CD4-positive, alpha-beta T cell (primary cell): ENCODE measurements around the gene APBA2. TPM values are rescaled to one million over a fixed set of nuclear protein-coding genes. Genes with fewer than 3 reads are reported as not detected.

ENCODE experiments used
- ATAC-seq: fragments of 200-7000 bp; cut with Tn5 transposase; one replicate; pipeline ENCODE4 v1.10.0; 2022; ENCODE audit warnings: mild to moderate bottlenecking; ENCODE audit not compliant: poor library complexity
- CTCF ChIA-PET: fragments of 350-600 bp; sonication (Branson Sonifier 250); formaldehyde crosslinking; loops from one replicate; lab custom pipeline; 2021; ENCODE audit warnings: antibody characterized with exemption, inconsistent platforms; lab: Charles Lee
- POLR2A ChIA-PET: fragments of 350-600 bp; sonication (Branson Sonifier 250); formaldehyde crosslinking; loops from one replicate; lab custom pipeline; 2021; ENCODE audit warnings: antibody characterized with exemption, inconsistent platforms; lab: Charles Lee
- DNase-seq, 14 experiments: peaks; one replicate each; pipeline ENCODE4 v3.0.0-alpha.2; 2013 to 2020; ENCODE audit warnings: mixed read lengths in 2 of 14
- H3K27ac ChIP-seq, 2 donors: one replicate each; pipeline versions ENCODE4 v1.5.1 to v1.7.0; 2013; ENCODE audit warnings: low read length in 2 of 2, low read depth in 1 of 2, mild to moderate bottlenecking in 1 of 2
- H3K27me3 ChIP-seq, 2 experiments: 1 replicate in 1 of 2; 2 replicates in 1 of 2; pipeline versions ENCODE4 v1.6.1 to v1.7.0; 2013; ENCODE audit warnings: low read length in 2 of 2, control low read depth in 1 of 2, mild to moderate bottlenecking in 1 of 2, moderate library complexity in 1 of 2; ENCODE audit not compliant: insufficient read depth in 2 of 2, control insufficient read depth in 1 of 2
- H3K36me3 ChIP-seq: one replicate; pipeline ENCODE4 v1.6.1; 2013; ENCODE audit warnings: low read length, control low read depth; ENCODE audit not compliant: insufficient read depth
- H3K4me1 ChIP-seq: one replicate; pipeline ENCODE4 v1.6.1; 2013; ENCODE audit warnings: low read length, control low read depth; ENCODE audit not compliant: insufficient read depth
- H3K4me3 ChIP-seq: one replicate; pipeline ENCODE4 v1.5.1; 2013; ENCODE audit warnings: mild to moderate bottlenecking, low read length, moderate library complexity
- H3K9me3 ChIP-seq, 2 experiments: 1 replicate in 1 of 2; 2 replicates in 1 of 2; pipeline versions ENCODE4 v1.6.1 to v1.7.0; 2013; ENCODE audit warnings: low read length in 2 of 2, mild to moderate bottlenecking in 2 of 2, control low read depth in 1 of 2, moderate library complexity in 1 of 2; ENCODE audit not compliant: control insufficient read depth in 1 of 2, insufficient read depth in 1 of 2
- H3K27ac Mint-ChIP-seq: one replicate; pipeline ENCODE4 v1.8.0; 2020; ENCODE audit warnings: mixed read lengths
- H3K27me3 Mint-ChIP-seq: one replicate; pipeline ENCODE4 v1.8.0; 2021; ENCODE audit warnings: mixed read lengths
- H3K36me3 Mint-ChIP-seq: one replicate; pipeline ENCODE4 v1.8.0; 2021; ENCODE audit warnings: low read depth, mixed read lengths
- H3K4me1 Mint-ChIP-seq: one replicate; pipeline ENCODE4 v1.8.0; 2021; ENCODE audit warnings: low read depth, mixed read lengths
- H3K4me3 Mint-ChIP-seq: one replicate; pipeline ENCODE4 v1.8.0; 2020; ENCODE audit warnings: mild to moderate bottlenecking, mixed read lengths
- H3K9me3 Mint-ChIP-seq: one replicate; pipeline ENCODE4 v1.8.0; 2020; ENCODE audit warnings: mixed read lengths
- CTCF ChIP-seq: fragments of 200-600 bp; IDR thresholded peaks from one replicate; pipeline ENCODE4 v1.8.0; 2022; ENCODE audit warnings: antibody characterized with exemption, mild to moderate bottlenecking
- intact Hi-C, 2 experiments: fragments of 100-400 bp; cut with DNase I in 1 of 2; cut with micrococcal nuclease in 1 of 2; formaldehyde crosslinking; loops; one replicate each; pipeline versions ENCODE4 v1.15.1 to v1.9.0; 2023 to 2025; cut with DNase I, micrococcal nuclease
- total RNA-seq, 174 experiments: library from RNA in 2 of 174; stranded (reverse) in 2 of 174; gene quantifications; one replicate each; pipeline ENCODE4 v1.2.3 and lab custom pipeline; 2021 to 2026

APBA2 gene
- total RNA-seq, 2 experiments from 2014 or later, result 123 to 126 TPM

- Mint-ChIP-seq H3K4me3 (no peak overlapping the region), H3K27me3 (no peaks in the 10 kb centered on the region), H3K27ac (no peak overlapping the region), H3K9me3 (no peaks in the 10 kb centered on the region), H3K4me1 (peaks cover 11% of the 10 kb centered on the region), H3K36me3 (peaks cover 81% of the 10 kb centered on the region)
- no peak for ATAC-seq
- H3K4me3 ChIP-seq, result no peak overlapping the region
- POLR2A ChIA-PET, result no interaction called here
- no peak overlapping the region for H3K27ac ChIP-seq
- peak in 1 of 14 experiments; percentile 1 for DNase-seq
- TF ChIP-seq CTCF, result no peak
- H3K36me3 ChIP-seq, result peaks cover 39% of the 10 kb centered on the region
- no peaks in the 10 kb centered on the region for H3K9me3 ChIP-seq
- CTCF ChIA-PET, result interaction anchor here (1.6 kb wide), 1 partner anchor 9 kb away, joined by 5 read pairs; no protein-coding TSS in a partner anchor
- H3K4me1 ChIP-seq, result peaks cover 3% of the 10 kb centered on the region
- intact Hi-C loops, result loop anchor here in 1 of 2 experiments (10.0 kb wide), 1 partner anchor 315 kb away; no protein-coding TSS in a partner anchor
- H3K27me3 ChIP-seq, result no peaks in the 10 kb centered on the region
Observed at GRCh38 chr15:29099131-29099880, 213.5 kb downstream of the APBA2 start.

GRCh38 chr15:29100486-29101000, 214.8 kb downstream of the APBA2 start:
- ATAC-seq (no peak), DNase-seq (no peak)
- no peaks in the 10 kb centered on the region for H3K27me3 ChIP-seq
- no peaks in the 10 kb centered on the region for H3K9me3 ChIP-seq
- Mint-ChIP-seq H3K36me3 (peaks cover 83% of the 10 kb centered on the region), H3K9me3 (no peaks in the 10 kb centered on the region), H3K27ac (no peak overlapping the region), H3K4me1 (peaks cover 11% of the 10 kb centered on the region), H3K4me3 (no peak overlapping the region), H3K27me3 (no peaks in the 10 kb centered on the region)
- H3K4me1 ChIP-seq, result peaks cover 3% of the 10 kb centered on the region
- H3K36me3 ChIP-seq, result peaks cover 43% of the 10 kb centered on the region
- POLR2A ChIA-PET, result no interaction called here
- CTCF ChIA-PET, result interaction anchor here (1.6 kb wide), 1 partner anchor 10 kb away, joined by 5 read pairs; no protein-coding TSS in a partner anchor
- H3K4me3 ChIP-seq, result no peak overlapping the region
- intact Hi-C loops, result loop anchor here in 1 of 2 experiments (5.0 kb wide), 1 partner anchor 162 kb away; no protein-coding TSS in a partner anchor
- no peak overlapping the region for H3K27ac ChIP-seq
- TF ChIP-seq CTCF, result no peak

- CTCF ChIA-PET, result interaction anchor here (1.0 to 1.8 kb wide), 5 partner anchors 11 to 228 kb away, joined by 3 to 15 read pairs (median 3); no protein-coding TSS in a partner anchor
- intact Hi-C loops, result loop anchor here in 1 of 2 experiments (5.0 kb wide), 1 partner anchor 161 kb away; no protein-coding TSS in a partner anchor
- no peak for DNase-seq
Observed at GRCh38 chr15:29101491-29101890, 215.7 kb downstream of the APBA2 start.

More at GRCh38 chr15:29101491-29101890, 215.7 kb downstream of the APBA2 start:
- no peaks in the 10 kb centered on the region for H3K27me3 ChIP-seq
- H3K27ac ChIP-seq, result no peak overlapping the region
- TF ChIP-seq CTCF, result no peak
- H3K4me1 ChIP-seq, result peaks cover 3% of the 10 kb centered on the region
- H3K9me3 Mint-ChIP-seq, result no peaks in the 10 kb centered on the region
- ATAC-seq, result no peak
- no peak overlapping the region for H3K4me3 Mint-ChIP-seq
- H3K27ac Mint-ChIP-seq, result no peak overlapping the region
- peaks cover 44% of the 10 kb centered on the region for H3K36me3 ChIP-seq
- POLR2A ChIA-PET, result no interaction called here
- peaks cover 11% of the 10 kb centered on the region for H3K4me1 Mint-ChIP-seq
- no peaks in the 10 kb centered on the region for H3K9me3 ChIP-seq
- no peaks in the 10 kb centered on the region for H3K27me3 Mint-ChIP-seq
- H3K4me3 ChIP-seq, result no peak overlapping the region
- H3K36me3 Mint-ChIP-seq, result peaks cover 79% of the 10 kb centered on the region
